Suprapubic skin (tissue), 4 donors: ENCODE results near the gene ENG. TPM values are rescaled to one million over a fixed set of nuclear protein-coding genes. Genes with fewer than 3 reads are reported as not detected.

Source experiments
- DNase-seq, 2 donors: peaks; one replicate each; pipeline ENCODE4 v3.0.0-alpha.2; 2019; ENCODE audit warnings: low spot score in 2 of 2
- H3K27ac ChIP-seq: fragments of 200-600 bp; sonication (generic); one replicate; pipeline ENCODE4 v1.5.1; 2019
- H3K27me3 ChIP-seq: fragments of 200-600 bp; sonication (generic); one replicate; pipeline ENCODE4 v1.5.1; 2019
- H3K36me3 ChIP-seq: fragments of 200-600 bp; sonication (generic); one replicate; pipeline ENCODE4 v1.5.1; 2019
- H3K4me1 ChIP-seq: fragments of 200-600 bp; sonication (generic); one replicate; pipeline ENCODE4 v1.5.1; 2019
- H3K4me3 ChIP-seq: fragments of 200-600 bp; sonication (generic); one replicate; pipeline ENCODE4 v1.5.1; 2019; ENCODE audit warnings: mild to moderate bottlenecking
- H3K9me3 ChIP-seq: fragments of 200-600 bp; sonication (generic); one replicate; pipeline ENCODE4 v1.5.1; 2019
- CTCF ChIP-seq, 2 donors: fragments of 200-600 bp in 1 of 2; fragments of 450-650 bp in 1 of 2; sonication (generic) in 1 of 2; IDR thresholded peaks; one replicate each; pipeline ENCODE4 v1.5.1; 2016 to 2019; ENCODE audit warnings: antibody characterized with exemption in 2 of 2, mild to moderate bottlenecking in 1 of 2, moderate library complexity in 1 of 2
- EP300 ChIP-seq: sonication (generic); formaldehyde crosslinking; IDR thresholded peaks from one replicate; pipeline ENCODE4 v1.6.1; 2017; ENCODE audit warnings: antibody characterized with exemption
- POLR2A ChIP-seq, 2 donors: fragments of 450-650 bp; IDR thresholded peaks; one replicate each; pipeline ENCODE4 v1.6.1; 2017; ENCODE audit warnings: antibody characterized with exemption in 2 of 2, mild to moderate bottlenecking in 2 of 2, moderate library complexity in 2 of 2
- POLR2AphosphoS5 ChIP-seq, 3 donors: sonication (generic); formaldehyde crosslinking; IDR thresholded peaks; one replicate each; pipeline ENCODE4 v1.6.1; 2017; ENCODE audit warnings: antibody characterized with exemption in 3 of 3
- WGBS: methylation state at CpG from one replicate; pipeline ENCODE4 v1.1.5; 2018; 5-methylcytosine and 5-hydroxymethylcytosine counted together
- total RNA-seq, 4 donors: library from RNA; depleted of rRNA; stranded (reverse); fragments of >200 nt; gene quantifications; one replicate each; pipeline ENCODE4 v1.1.0, GENCODE V29; 2016

ENG gene
- total RNA-seq, 4 donors from 2014 or later, result 17.2 to 38.7 (median 31.2) TPM

GRCh38 chr9:127772603-127773002 is 81.9 kb downstream of the ENG start:
- Histone ChIP-seq H3K27ac (no peak overlapping the region), H3K27me3 (no peaks in the 10 kb centered on the region), H3K4me3 (no peak overlapping the region), H3K4me1 (peaks cover 35% of the 10 kb centered on the region), H3K9me3 (no peaks in the 10 kb centered on the region), H3K36me3 (no peaks in the 10 kb centered on the region)
- TF ChIP-seq EP300 (no peak), CTCF (IDR thresholded peaks at IDR 0.05) (no peak), POLR2A (IDR thresholded peaks at IDR 0.05) (no peak), POLR2AphosphoS5 (IDR thresholded peaks at IDR 0.05) (no peak)
- 95% methylated on average over 5 of the region's 5 CpGs for WGBS
- DNase-seq, result no peak

DNA sequence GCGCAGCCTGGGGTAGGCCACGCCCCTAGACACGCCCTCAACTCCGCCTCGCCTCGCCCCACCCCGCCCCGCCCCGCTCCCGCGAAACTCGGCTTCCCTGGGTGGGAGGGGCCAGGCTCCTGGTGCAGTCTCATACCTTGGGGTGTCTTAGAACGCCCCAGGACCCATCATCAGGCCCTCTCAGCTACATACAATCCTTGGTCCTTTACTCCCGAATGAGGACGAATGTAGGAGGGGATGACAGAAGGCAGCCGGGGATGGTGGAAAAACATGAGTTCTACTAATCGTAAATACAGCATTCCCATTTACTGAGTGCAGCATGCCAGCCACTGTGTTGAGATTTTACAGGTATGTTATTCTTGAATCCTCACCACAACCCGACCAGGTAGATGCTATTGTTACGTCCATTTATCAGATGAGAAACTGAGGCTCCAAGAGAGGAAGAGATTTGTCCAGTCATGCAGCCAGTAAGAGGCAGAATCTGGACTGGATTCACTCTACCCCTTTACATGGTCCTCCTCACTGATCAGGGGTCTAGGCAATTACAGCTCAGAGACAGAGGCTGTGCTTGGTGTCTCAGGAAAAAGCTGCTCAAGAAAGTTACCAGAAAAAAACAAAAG is 82.8 kb downstream of the ENG start:
- peak overlapping the region; percentile 61 for H3K4me3 ChIP-seq
- H3K27ac ChIP-seq, result no peak overlapping the region
- WGBS, result 10% methylated on average over 6 of the region's 19 CpGs
- TF ChIP-seq POLR2AphosphoS5 (IDR thresholded peaks at IDR 0.05) (no peak), CTCF (IDR thresholded peaks at IDR 0.05) (no peak), POLR2A (IDR thresholded peaks at IDR 0.05) (no peak), EP300 (no peak)
- peaks cover 40% of the 10 kb centered on the region for H3K4me1 ChIP-seq
- DNase-seq, result no peak
- H3K27me3 ChIP-seq, result no peaks in the 10 kb centered on the region
- no peaks in the 10 kb centered on the region for H3K36me3 ChIP-seq
- no peaks in the 10 kb centered on the region for H3K9me3 ChIP-seq

GRCh38 chr9:127770905-127771569 is 83.4 kb downstream of the ENG start:
- H3K27me3 ChIP-seq, result no peaks in the 10 kb centered on the region
- peaks cover 40% of the 10 kb centered on the region for H3K4me1 ChIP-seq
- DNase-seq, result peak; percentile 99
- TF ChIP-seq POLR2A (IDR thresholded peaks at IDR 0.05), result no peak
- TF ChIP-seq CTCF (IDR thresholded peaks at IDR 0.05), result no peak
- TF ChIP-seq EP300, result no peak
- peak in 1 of 3 donors; percentile 24 for TF ChIP-seq POLR2AphosphoS5 (IDR thresholded peaks at IDR 0.05)
- peak overlapping the region; percentile 61 for H3K4me3 ChIP-seq
- H3K9me3 ChIP-seq, result no peaks in the 10 kb centered on the region
- H3K27ac ChIP-seq, result peak overlapping the region; percentile 82
- no peaks in the 10 kb centered on the region for H3K36me3 ChIP-seq
- 8% methylated on average over 17 of the region's 43 CpGs for WGBS

DNA sequence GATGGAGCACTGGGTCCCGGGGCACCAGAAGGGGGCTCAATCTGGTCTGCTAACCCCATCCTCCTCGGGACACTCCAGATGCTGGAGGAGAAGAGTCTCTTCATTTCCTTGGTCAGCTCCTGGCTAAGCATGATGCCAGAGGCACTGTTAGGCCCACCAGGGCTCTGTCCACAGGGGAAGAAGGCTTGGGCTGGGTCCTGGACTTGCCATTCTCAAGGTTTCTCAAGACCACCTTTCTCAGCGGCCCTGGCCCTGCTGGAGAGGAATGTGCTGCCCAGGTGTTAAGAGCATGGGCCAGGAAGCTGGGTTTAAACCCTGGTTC is 83.9 kb downstream of the ENG start:
- Histone ChIP-seq H3K36me3 (no peaks in the 10 kb centered on the region), H3K27me3 (no peaks in the 10 kb centered on the region), H3K4me3 (peak overlapping the region; percentile 61), H3K9me3 (no peaks in the 10 kb centered on the region), H3K4me1 (peaks cover 40% of the 10 kb centered on the region), H3K27ac (peak overlapping the region; percentile 82)
- 43% methylated on average over 1 of the region's 3 CpGs for WGBS
- TF ChIP-seq POLR2A (IDR thresholded peaks at IDR 0.05) (no peak), CTCF (IDR thresholded peaks at IDR 0.05) (no peak), EP300 (no peak), POLR2AphosphoS5 (IDR thresholded peaks at IDR 0.05) (no peak)
- no peak for DNase-seq

DNA sequence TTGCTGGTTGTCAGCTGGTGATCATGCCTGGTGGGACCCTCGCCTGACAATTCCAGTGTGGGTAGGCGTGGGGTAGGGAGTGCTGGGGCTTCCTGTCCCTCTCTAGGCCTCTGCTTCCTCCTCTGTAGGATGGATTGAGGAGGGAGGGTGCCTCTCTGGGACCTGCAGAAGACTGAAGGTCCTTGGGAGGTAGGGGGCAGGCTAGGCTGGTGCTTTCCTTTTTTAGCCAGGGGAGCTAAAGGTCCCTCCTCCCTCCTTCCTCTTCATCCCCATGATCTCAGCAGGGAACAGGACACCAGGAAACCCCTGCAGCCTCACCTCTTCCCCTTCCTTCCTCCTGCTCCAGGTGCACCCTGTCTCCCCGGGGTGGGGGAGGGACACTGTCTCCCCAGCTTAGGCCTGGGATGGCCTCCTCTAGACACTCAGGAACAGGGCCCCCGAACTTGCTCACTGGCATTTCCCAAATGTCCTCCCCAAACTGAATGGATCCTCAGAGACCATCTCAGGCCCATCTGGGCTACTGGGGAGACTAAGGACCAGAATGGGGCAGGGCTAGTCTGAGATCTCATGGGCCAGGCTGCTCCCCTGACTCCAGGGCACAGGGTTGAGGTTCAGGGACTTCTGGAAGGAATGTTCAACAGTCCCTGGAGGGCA is 84.4 kb downstream of the ENG start:
- H3K27me3 ChIP-seq, result no peaks in the 10 kb centered on the region
- H3K27ac ChIP-seq, result peak overlapping the region; percentile 82
- peak overlapping the region; percentile 61 for H3K4me3 ChIP-seq
- peaks cover 40% of the 10 kb centered on the region for H3K4me1 ChIP-seq
- WGBS, result 77% methylated on average over 4 of the region's 4 CpGs
- H3K36me3 ChIP-seq, result no peaks in the 10 kb centered on the region
- TF ChIP-seq POLR2A (IDR thresholded peaks at IDR 0.05) (no peak), EP300 (no peak), CTCF (IDR thresholded peaks at IDR 0.05) (no peak), POLR2AphosphoS5 (IDR thresholded peaks at IDR 0.05) (no peak)
- no peaks in the 10 kb centered on the region for H3K9me3 ChIP-seq
- no peak for DNase-seq
